Lower leg skin (tissue), 3 donors: ENCODE measurements around the gene MAP3K15.

Experiments
- CTCF ChIP-seq, 3 donors: fragments of 450-650 bp; IDR thresholded peaks; one replicate each; pipeline ENCODE4 v1.5.1; 2016; ENCODE audit warnings: antibody characterized with exemption in 3 of 3, mild to moderate bottlenecking in 3 of 3, moderate library complexity in 2 of 3
- POLR2A ChIP-seq, 2 donors: fragments of 450-650 bp; IDR thresholded peaks; one replicate each; pipeline ENCODE4 v1.6.1; 2016 to 2017; ENCODE audit warnings: antibody characterized with exemption in 2 of 2, mild to moderate bottlenecking in 1 of 2, moderate library complexity in 1 of 2

GRCh38 chrX:19382555-19383145, 132.7 kb downstream of the MAP3K15 start:
- TF ChIP-seq CTCF (IDR thresholded peaks at IDR 0.05) (no peak), POLR2A (IDR thresholded peaks at IDR 0.05) (no peak)
